Astrocyte of the spinal cord (primary cell): Measurements from ENCODE around the gene SEMA3C.

Experiments
- DNase-seq: peaks from one replicate; pipeline ENCODE4 v3.0.0; 2011; ENCODE audit warnings: low read depth, low spot score
- H3K4me3 ChIP-seq: 2 replicates; pipeline ENCODE4 v1.5.1; 2011; ENCODE audit warnings: low read depth, mild to moderate bottlenecking, low read length, moderate library complexity
- CTCF ChIP-seq: IDR thresholded peaks from 2 replicates; pipeline ENCODE4 v1.5.1; 2012; ENCODE audit warnings: low read depth, mild to moderate bottlenecking, low read length, inconsistent platforms
- in situ Hi-C: cut with HindIII; loops from 2 replicates; pipeline ENCODE4 v1.10.0; 2017; ENCODE audit warnings: low sequenced_read_pairs

The SEMA3C gene

GRCh38 chr7:80725181-80725611 is 193.7 kb downstream of the SEMA3C start:
- no peak overlapping the region for H3K4me3 ChIP-seq
- no peak for DNase-seq
- no peak for TF ChIP-seq CTCF
- in situ Hi-C loops = no loop called here

DNA sequence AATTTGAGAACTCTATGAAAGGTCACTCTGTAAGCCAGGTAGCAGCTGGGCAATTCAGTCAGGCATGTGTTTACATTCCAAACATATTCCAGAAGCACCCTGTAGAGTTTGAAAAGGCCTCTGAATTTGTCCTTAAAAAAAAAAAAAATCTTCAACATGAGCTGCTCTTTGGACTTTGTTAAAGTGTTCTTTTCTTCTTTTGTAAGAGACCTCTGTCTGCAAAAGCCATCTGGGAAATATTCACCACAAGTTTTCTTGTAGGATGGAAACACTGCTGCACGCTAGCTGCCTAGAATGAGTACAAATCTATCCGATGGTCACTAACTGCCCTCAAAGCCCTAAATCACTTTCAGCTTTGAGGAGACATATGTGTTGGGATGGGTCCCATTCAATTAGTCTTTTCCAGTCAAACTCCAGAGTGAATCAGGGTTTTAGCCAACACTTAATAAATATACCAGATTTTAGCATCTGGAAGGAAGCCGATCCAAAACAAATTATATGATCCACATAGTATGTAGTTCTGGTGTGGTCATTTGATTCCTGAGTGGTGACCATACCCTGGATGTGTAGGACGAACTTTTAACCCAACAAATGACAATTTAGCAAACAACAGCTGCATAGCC is 194.5 kb downstream of the SEMA3C start:
- no peak overlapping the region for H3K4me3 ChIP-seq
- DNase-seq = peak; percentile 72
- in situ Hi-C loops = no loop called here
- no peak for TF ChIP-seq CTCF

DNA sequence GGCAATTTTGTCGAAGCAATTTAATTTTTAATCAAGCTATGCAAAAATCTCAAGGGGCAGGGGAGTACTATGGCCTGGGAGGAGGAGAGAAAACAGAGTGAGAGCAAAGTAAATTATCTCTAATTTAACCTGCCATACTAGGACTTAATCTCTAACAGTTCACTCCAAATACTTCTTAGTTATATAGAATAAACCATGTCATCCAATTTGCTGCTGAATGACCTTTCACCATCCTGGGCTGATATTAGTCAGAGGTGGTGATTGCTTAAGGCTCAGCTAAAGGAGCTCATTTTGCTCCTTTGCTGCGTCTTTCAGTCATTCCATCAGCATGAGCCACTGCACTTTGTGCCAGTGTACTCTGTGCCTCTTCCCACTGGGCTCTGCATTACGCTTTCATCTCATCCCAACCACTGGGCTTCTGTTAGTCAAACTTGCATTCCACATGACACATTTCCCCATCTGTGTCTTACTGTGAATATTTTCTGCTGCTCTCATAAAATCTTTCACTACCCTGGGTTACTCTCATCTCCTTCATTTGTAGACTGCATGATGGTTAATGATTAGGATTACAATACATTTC is 196.1 kb downstream of the SEMA3C start:
- in situ Hi-C loops = no loop called here
- H3K4me3 ChIP-seq = no peak overlapping the region
- DNase-seq = peak; percentile 99
- TF ChIP-seq CTCF = no peak

- DNase-seq = peak; percentile 90
- no peak for TF ChIP-seq CTCF
- H3K4me3 ChIP-seq = no peak overlapping the region
- in situ Hi-C loops = no loop called here
Measured at GRCh38 chr7:80721883-80722615, 196.8 kb downstream of the SEMA3C start.

DNA sequence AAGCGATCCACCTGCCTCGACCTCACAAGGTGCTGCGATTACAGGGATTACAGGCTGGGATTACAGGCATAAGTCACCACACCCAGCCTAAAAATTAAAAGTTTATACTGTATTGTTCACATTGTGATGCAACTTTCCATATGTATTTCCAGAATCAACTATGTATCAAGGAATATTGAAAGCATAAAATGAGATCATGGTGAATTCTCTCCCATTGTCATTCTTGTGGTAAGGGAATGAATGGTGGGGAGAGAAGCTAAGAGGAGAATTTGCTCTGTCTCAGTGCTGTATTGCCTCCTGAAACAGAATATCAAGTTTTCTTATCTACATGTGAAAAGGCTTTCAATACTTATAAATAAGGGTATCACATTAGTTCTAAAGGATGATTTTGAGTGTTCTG is 198.7 kb downstream of the SEMA3C start:
- H3K4me3 ChIP-seq = no peak overlapping the region
- in situ Hi-C loops = no loop called here
- DNase-seq = no peak
- no peak for TF ChIP-seq CTCF

DNA sequence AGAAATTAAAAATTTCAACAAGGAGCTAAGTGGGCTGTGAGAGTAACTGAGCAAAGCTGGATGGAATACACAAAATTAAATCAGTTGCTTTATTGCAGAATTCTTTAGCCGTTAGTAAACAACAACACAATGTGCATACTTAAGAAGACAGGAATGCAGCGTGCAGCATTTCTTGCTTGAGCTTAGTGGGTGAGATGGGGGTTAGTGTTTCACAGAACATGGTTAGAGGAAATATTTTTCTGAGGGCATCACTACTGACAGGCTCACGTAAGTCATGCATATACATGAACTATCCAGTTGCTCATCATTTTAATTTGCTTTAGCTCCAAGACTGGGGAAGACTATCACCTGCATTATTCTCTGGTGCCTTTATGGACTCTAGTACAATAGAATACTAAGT is 199.6 kb downstream of the SEMA3C start:
- in situ Hi-C loops = no loop called here
- no peak for TF ChIP-seq CTCF
- H3K4me3 ChIP-seq = no peak overlapping the region
- DNase-seq = peak; percentile 62
